BJ (cell line): ENCODE measurements around the gene SLC35G3. TPM values are rescaled to one million over a fixed set of nuclear protein-coding genes. Genes with fewer than 3 reads are reported as not detected.
"Not testable (repeated sequence)": the region's sequence is repeated elsewhere in the genome, so short reads cannot be mapped to it uniquely, and the experiment has no call there.

Experiments
- CTCF ChIA-PET: fragments of 350-600 bp; formaldehyde crosslinking; extraction: SDS; loops from one replicate; lab custom pipeline; 2021; ENCODE audit warnings: antibody characterized with exemption, inconsistent platforms; lab: Yijun Ruan, JAX
- POLR2A ChIA-PET: fragments of 300-600 bp; sonication (Branson Sonifier 250); formaldehyde crosslinking; extraction: SDS; loops from one replicate; lab custom pipeline; 2021; ENCODE audit warnings: antibody characterized with exemption; lab: Charles Lee
- DNase-seq: peaks from one replicate; pipeline ENCODE4 v3.0.0-alpha.2; 2011; ENCODE audit warnings: low read depth
- H3K27me3 ChIP-seq: 2 replicates; pipeline ENCODE4 v1.6.0; 2011; ENCODE audit warnings: low read length; ENCODE audit not compliant: control insufficient read depth, insufficient read depth
- H3K36me3 ChIP-seq: 2 replicates; pipeline ENCODE4 v1.5.1; 2011; ENCODE audit warnings: low read length; ENCODE audit not compliant: control insufficient read depth, insufficient read depth
- H3K4me3 ChIP-seq: 2 replicates; pipeline ENCODE4 v1.5.1; 2011; ENCODE audit warnings: low read depth, mild to moderate bottlenecking, control low read depth, low read length
- polyA plus RNA-seq: library from polyadenylated mRNA; depleted of rRNA; stranded (reverse); fragments of >200 nt; gene quantifications from 2 replicates; pipeline ENCODE4 v1.2.3, GENCODE V29; 2011
- TF ChIP-seq, protein P1 (sequence below): IDR thresholded peaks from 2 replicates; pipeline ENCODE4 v1.5.1; 2011; ENCODE audit warnings: low read depth, mild to moderate bottlenecking, control low read depth, inconsistent platforms, low read length, moderate library complexity; ENCODE audit not compliant: insufficient read depth

SLC35G3 gene
- polyA plus RNA-seq, 1 experiment: not detected

DNA sequence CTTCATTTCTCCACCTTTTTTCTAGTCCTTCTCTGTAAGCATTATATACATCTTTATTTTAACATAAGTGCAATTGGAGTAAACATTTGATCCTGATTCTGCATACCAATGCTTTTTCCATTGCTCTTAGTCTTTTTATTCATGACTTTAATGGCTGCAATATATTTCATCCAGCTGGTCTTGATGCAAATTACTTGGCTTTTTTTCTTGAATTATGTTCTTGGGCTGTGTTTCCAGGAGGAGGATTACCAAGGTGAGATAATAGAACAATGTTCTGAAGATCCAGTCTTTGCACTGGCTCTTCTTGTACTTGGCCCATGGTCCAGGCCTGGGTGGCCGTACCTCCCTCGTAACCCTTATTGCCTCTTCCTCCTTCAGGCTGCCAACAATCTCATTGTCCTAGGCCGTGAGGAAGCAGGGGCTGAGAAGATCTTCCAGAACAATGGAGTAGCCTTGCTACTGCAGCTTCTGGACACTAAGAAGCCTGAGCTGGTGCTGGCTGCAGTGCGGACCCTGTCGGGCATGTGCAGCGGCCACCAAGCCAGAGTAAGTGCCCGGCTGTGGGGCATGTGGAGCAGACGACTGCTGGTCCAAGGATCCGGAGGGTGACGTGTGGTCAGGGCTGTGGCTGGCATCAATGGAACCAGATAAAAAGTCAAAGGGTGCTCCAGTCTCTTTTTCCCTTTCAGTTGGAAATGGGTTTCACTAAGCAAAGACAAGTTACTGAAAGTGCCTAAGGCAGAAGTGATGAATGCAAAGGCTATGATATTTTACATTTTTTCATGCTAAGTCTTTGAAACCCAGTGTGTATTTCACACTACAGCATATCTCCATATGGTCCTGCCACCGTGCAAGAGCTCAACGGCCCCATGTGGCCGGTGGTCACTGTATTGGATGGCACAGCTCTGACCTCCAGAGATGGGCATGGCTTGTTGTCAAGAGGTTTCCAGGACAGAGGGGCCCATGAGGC is 39.7 kb downstream of the SLC35G3 start:
- TF ChIP-seq, protein P1, sequence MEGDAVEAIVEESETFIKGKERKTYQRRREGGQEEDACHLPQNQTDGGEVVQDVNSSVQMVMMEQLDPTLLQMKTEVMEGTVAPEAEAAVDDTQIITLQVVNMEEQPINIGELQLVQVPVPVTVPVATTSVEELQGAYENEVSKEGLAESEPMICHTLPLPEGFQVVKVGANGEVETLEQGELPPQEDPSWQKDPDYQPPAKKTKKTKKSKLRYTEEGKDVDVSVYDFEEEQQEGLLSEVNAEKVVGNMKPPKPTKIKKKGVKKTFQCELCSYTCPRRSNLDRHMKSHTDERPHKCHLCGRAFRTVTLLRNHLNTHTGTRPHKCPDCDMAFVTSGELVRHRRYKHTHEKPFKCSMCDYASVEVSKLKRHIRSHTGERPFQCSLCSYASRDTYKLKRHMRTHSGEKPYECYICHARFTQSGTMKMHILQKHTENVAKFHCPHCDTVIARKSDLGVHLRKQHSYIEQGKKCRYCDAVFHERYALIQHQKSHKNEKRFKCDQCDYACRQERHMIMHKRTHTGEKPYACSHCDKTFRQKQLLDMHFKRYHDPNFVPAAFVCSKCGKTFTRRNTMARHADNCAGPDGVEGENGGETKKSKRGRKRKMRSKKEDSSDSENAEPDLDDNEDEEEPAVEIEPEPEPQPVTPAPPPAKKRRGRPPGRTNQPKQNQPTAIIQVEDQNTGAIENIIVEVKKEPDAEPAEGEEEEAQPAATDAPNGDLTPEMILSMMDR: no peak
- no peak overlapping the region for H3K4me3 ChIP-seq
- no peaks in the 10 kb centered on the region for H3K36me3 ChIP-seq
- POLR2A ChIA-PET: no interaction called here
- no peak for DNase-seq
- CTCF ChIA-PET: no interaction called here
- H3K27me3 ChIP-seq: peaks cover 9% of the 10 kb centered on the region

DNA sequence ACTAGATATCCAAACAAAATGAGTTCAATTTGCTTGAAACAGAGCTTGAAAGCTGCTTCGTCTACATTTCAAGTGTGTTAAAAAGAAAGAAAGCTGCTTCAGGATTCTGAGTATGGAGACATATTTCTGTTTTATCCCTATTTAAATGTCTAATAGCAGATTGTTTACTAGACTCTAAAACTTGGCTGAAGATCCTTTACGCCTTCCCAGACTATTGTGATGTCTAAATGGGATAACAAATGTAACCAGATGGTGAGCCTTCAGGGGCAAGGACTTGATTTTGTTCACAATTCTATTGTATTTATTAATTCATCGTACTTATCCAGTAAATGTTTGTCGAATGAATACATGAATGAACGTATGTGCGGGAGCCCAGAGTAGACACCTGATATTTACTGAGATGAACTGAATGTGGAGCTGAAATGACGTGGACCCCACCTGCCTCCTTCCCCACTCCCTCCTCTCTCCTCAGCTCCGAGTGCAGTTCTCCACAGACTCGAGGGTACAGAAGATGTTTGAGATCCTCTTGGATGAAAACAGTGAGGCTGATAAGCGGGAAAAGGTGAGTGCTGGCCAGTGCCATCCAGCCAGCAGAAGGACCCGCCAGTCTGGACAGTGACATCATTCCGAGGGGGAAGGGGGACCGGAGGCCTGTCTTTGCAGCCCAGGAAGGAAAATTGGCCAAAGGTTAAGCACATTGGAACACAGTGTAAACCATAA is 41.6 kb downstream of the SLC35G3 start:
- DNase-seq: no peak
- Histone ChIP-seq H3K4me3 (no peak overlapping the region), H3K27me3 (peaks cover 7% of the 10 kb centered on the region), H3K36me3 (no peaks in the 10 kb centered on the region)
- TF ChIP-seq, protein P1: no peak
- ChIA-PET CTCF (interaction anchor here (0.9 to 1.6 kb wide), 2 partner anchors 8 to 12 kb away, joined by 3 read pairs; no protein-coding TSS in a partner anchor), POLR2A (no interaction called here)

DNA sequence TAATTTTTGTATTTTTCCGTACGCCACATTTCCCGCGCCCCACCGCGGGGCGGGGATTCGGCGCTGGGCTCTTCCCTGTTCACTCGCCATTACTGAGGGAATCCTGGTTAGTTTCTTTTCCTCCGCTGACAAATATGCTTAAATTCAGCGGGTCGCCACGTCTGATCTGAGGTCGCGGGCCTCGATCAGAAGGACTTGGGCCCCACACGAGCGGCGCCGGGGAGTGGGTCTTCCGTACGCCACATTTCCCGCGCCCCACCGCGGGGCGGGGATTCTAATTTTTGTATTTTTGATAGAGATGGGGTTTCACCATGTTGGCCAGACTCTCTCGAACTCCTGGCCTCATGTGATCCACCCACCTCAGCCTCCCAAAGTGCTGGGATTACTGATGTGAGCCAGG is 43.1 kb downstream of the SLC35G3 start:
- H3K27me3 ChIP-seq, POLR2A ChIA-PET, DNase-seq, H3K4me3 ChIP-seq, H3K36me3 ChIP-seq: not testable (repeated sequence)
- CTCF ChIA-PET: interaction anchor here (0.6 kb wide), 1 partner anchor 17 kb away, joined by 3 read pairs; no protein-coding TSS in a partner anchor

DNA sequence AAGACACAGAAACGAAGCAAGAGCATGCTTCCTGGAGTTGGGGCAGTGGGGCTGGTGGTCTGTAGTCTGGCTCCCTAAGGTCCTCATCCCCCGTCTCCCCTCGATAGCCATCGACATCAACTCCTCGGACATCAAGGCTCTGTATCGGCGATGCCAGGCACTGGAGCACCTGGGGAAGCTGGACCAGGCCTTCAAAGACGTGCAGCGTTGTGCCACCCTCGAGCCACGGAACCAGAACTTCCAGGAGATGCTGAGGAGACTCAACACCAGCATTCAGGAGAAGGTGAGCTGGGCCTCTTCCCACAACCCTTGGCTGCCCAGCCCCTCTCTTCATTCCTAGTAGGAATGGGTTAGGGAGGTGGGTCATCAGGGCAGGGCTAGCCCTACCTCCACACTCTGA is 44.3 kb downstream of the SLC35G3 start:
- TF ChIP-seq, protein P1: no peak
- no peak for DNase-seq
- CTCF ChIA-PET: interaction anchor here (0.6 kb wide), 1 partner anchor 160 kb away, joined by 6 read pairs; no protein-coding TSS in a partner anchor

DNA sequence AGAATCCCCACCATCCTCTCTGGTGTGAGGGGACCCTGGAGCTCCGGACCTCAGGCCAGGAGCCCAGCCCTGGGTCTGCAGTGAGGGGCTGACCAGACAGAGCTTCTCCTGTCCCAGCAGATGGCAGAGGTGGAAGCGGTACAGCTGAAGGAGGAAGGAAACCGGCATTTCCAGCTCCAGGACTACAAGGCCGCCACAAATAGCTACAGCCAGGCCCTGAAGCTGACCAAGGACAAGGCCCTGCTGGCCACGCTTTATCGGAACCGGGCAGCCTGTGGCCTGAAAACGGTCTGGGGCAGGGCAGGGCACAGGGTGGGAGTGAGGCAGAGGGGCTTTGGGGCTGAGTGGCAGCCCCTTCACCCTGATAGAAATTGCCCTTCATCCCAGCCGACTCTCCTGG is 46.0 kb downstream of the SLC35G3 start:
- POLR2A ChIA-PET: no interaction called here
- no peak for DNase-seq
- no peak overlapping the region for H3K4me3 ChIP-seq
- H3K36me3 ChIP-seq: no peaks in the 10 kb centered on the region
- H3K27me3 ChIP-seq: peaks cover 3% of the 10 kb centered on the region; the same call in 1 of the 2 replicates
- CTCF ChIA-PET: interaction anchor here (0.9 to 1.9 kb wide), 2 partner anchors 15 to 17 kb away, joined by 3 read pairs; no protein-coding TSS in a partner anchor
- TF ChIP-seq, protein P1: no peak

More for the DNA sequence above, 44.3 kb downstream of the SLC35G3 start:
- POLR2A ChIA-PET: no interaction called here
- H3K27me3 ChIP-seq: peaks cover 7% of the 10 kb centered on the region
- no peaks in the 10 kb centered on the region for H3K36me3 ChIP-seq
- H3K4me3 ChIP-seq: no peak overlapping the region
